NB4 (cell line): ENCODE measurements around the gene FAM210B.

ENCODE experiments used
- CTCF ChIP-seq: IDR thresholded peaks from one replicate; pipeline ENCODE4 v1.5.1; 2012; ENCODE audit warnings: low read depth, low read length
- MAX ChIP-seq: IDR thresholded peaks from 2 replicates; pipeline ENCODE4 v1.6.1; 2011; ENCODE audit warnings: low read depth, low read length
- MYC ChIP-seq: IDR thresholded peaks from 2 replicates; pipeline ENCODE4 v1.6.1; 2011; ENCODE audit warnings: low read depth, low read length
- POLR2A ChIP-seq: IDR thresholded peaks from 2 replicates; pipeline ENCODE4 v1.6.1; 2011; ENCODE audit warnings: mild to moderate bottlenecking; ENCODE audit not compliant: insufficient read length; ENCODE audit errors: extremely low read depth

DNA sequence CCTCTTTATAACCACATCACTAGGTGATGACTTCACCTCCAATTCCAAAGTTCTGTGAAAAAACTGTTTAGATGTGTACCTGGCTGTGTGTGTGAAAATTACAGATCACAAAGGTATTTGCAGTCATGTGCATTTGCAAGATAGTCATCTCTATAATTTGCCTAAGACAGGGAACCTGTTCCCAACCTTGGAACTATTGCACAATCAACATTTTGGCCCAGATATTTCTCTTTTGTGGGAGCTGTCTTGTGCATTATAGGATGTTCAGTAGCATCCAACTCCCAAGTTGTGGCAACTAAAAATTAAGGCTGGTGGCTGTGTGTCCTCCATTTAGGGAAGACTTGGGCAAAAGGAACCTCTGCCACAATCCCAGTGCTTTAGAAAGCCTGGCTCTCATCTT is 34.0 kb upstream of the FAM210B start:
- TF ChIP-seq CTCF (no peak), POLR2A (no peak), MYC (no peak), MAX (no peak)
